K562 (cell line): ENCODE results near the gene ADSS1. TPM values are rescaled to one million over a fixed set of nuclear protein-coding genes. Genes with fewer than 3 reads are reported as not detected.

Experiments used
- BCOR ChIP-seq: fragments of 450-650 bp; IDR thresholded peaks from 2 replicates; pipeline ENCODE4 v1.6.1; 2016
- BHLHE40 ChIP-seq: IDR thresholded peaks from 2 replicates; pipeline ENCODE4 v1.6.1; 2011; ENCODE audit warnings: low read length, improper control_type of control experiment
- GATAD2A ChIP-seq: fragments of 450-650 bp; IDR thresholded peaks from 2 replicates; pipeline ENCODE4 v1.6.1; 2017
- KLF1 ChIP-seq: fragments of 450-650 bp; IDR thresholded peaks from 2 replicates; pipeline ENCODE4 v1.6.1; 2016; ENCODE audit warnings: missing genetic modification characterization, missing compliant biosample characterization
- NELFE ChIP-seq: IDR thresholded peaks from 2 replicates; pipeline ENCODE4 v1.6.1; 2011; ENCODE audit warnings: mild to moderate bottlenecking; ENCODE audit not compliant: insufficient read depth, insufficient read length
- PRMT5 ChIP-seq: sonication (generic); formaldehyde crosslinking; IDR thresholded peaks from 2 replicates; pipeline ENCODE4 v1.5.0; 2020; ENCODE audit warnings: missing genetic modification reagents
- SAFB2 ChIP-seq: fragments of 200-400 bp; formaldehyde crosslinking; IDR thresholded peaks from 2 replicates; pipeline ENCODE4 v1.6.1; 2018; ENCODE audit warnings: borderline replicate concordance, low read length, low read depth, moderate library complexity; ENCODE audit not compliant: severe bottlenecking
- TARDBP ChIP-seq: fragments of 450-650 bp; IDR thresholded peaks from 2 replicates; pipeline ENCODE4 v1.6.1; 2016
- ZBTB34 ChIP-seq: fragments of 250-450 bp; sonication (Bioruptor Pico); IDR thresholded peaks from 2 replicates; pipeline ENCODE4 v1.8.0; 2021; ENCODE audit warnings: mild to moderate bottlenecking, moderate library complexity
- ZEB2 ChIP-seq: fragments of 450-650 bp; IDR thresholded peaks from 2 replicates; pipeline ENCODE4 v1.6.1; 2016
- ZNF316 ChIP-seq: fragments of 450-650 bp; IDR thresholded peaks from 2 replicates; pipeline ENCODE4 v1.6.1; 2016
- ZNF609 ChIP-seq: sonication (generic); formaldehyde crosslinking; IDR thresholded peaks from 2 replicates; pipeline ENCODE4 v1.8.1; 2023; ENCODE audit warnings: missing genetic modification reagents, mild to moderate bottlenecking, borderline replicate concordance
- ZNF780A ChIP-seq: fragments of 250-450 bp; sonication (Bioruptor Pico); IDR thresholded peaks from 2 replicates; pipeline ENCODE4 v1.5.0; 2021; ENCODE audit warnings: mild to moderate bottlenecking
- polyA plus RNA-seq, 8 experiments: library from polyadenylated mRNA; depleted of rRNA in 4 of 8; stranded (reverse) in 5 of 8; unstranded in 3 of 8; fragments of >200 nt; fragmentation: Nextera tagmentation in 2 of 8; fragmentation: Illumina TruSeq in 1 of 8; extraction: Ambion mirVana in 2 of 8; extraction: Trizol in 1 of 8; gene quantifications; 2 replicates each; pipeline versions ENCODE4 v1.2.1 to v1.2.3, GENCODE V29; 2011 to 2014; ENCODE audit warnings: inconsistent platforms in 1 of 8, missing spikeins in 1 of 8
- total RNA-seq, 7 experiments: library from RNA; depleted of rRNA in 6 of 7; stranded (reverse); fragments of >200 nt in 6 of 7; fragmentation: Illumina TruSeq in 2 of 7; extraction: Trizol in 2 of 7; gene quantifications; 2 replicates each; pipeline versions ENCODE4 v1.2.1 to v1.2.3, GENCODE V29; 2011 to 2021; ENCODE audit warnings: low replicate concordance in 1 of 7
- TF ChIP-seq, protein P1 (sequence below): sonication (generic); formaldehyde crosslinking; IDR thresholded peaks from 2 replicates; pipeline ENCODE4 v1.8.1; 2023; ENCODE audit warnings: mild to moderate bottlenecking, missing genetic modification reagents
- TF ChIP-seq, protein P2 (sequence below): fragments of 250-450 bp; sonication (Bioruptor Pico); IDR thresholded peaks from 2 replicates; pipeline ENCODE4 v1.5.0; 2020; ENCODE audit warnings: mild to moderate bottlenecking
- TF ChIP-seq, protein P3 (sequence below): IDR thresholded peaks from 2 replicates; pipeline ENCODE4 v1.6.1; 2016; ENCODE audit warnings: missing genetic modification characterization, missing compliant biosample characterization
- TF ChIP-seq, protein P4 (sequence below): fragments of 450-650 bp; formaldehyde crosslinking; IDR thresholded peaks from 2 replicates; pipeline ENCODE4 v1.4.0; 2020; ENCODE audit warnings: mild to moderate bottlenecking, moderate library complexity

The ADSS1 gene
- total and polyA plus RNA-seq, 9 of the 15 experiments (the other 6 are each of a cell fraction or from before 2014, with no cell fraction given), result 0.53 to 5.9 (median 3.9) TPM

GRCh38 chr14:104752735-104753527 is 28.9 kb downstream of the ADSS1 start, which contains the start of gene SIVA1 (continued):
- TF ChIP-seq, protein P1, sequence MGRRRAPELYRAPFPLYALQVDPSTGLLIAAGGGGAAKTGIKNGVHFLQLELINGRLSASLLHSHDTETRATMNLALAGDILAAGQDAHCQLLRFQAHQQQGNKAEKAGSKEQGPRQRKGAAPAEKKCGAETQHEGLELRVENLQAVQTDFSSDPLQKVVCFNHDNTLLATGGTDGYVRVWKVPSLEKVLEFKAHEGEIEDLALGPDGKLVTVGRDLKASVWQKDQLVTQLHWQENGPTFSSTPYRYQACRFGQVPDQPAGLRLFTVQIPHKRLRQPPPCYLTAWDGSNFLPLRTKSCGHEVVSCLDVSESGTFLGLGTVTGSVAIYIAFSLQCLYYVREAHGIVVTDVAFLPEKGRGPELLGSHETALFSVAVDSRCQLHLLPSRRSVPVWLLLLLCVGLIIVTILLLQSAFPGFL (CRISPR knock-in tag), result no peak
- TF ChIP-seq ZNF780A (CRISPR knock-in tag) (no peak), SAFB2 (no peak), NELFE (no peak), ZNF316 (no peak), KLF1 (tag) (no peak), ZNF609 (no peak), PRMT5 (CRISPR knock-in tag) (no peak), TARDBP (no peak), BCOR (no peak), BHLHE40 (no peak), GATAD2A (no peak), ZBTB34 (CRISPR knock-in tag) (no peak), ZEB2 (no peak)
- TF ChIP-seq, protein P2, sequence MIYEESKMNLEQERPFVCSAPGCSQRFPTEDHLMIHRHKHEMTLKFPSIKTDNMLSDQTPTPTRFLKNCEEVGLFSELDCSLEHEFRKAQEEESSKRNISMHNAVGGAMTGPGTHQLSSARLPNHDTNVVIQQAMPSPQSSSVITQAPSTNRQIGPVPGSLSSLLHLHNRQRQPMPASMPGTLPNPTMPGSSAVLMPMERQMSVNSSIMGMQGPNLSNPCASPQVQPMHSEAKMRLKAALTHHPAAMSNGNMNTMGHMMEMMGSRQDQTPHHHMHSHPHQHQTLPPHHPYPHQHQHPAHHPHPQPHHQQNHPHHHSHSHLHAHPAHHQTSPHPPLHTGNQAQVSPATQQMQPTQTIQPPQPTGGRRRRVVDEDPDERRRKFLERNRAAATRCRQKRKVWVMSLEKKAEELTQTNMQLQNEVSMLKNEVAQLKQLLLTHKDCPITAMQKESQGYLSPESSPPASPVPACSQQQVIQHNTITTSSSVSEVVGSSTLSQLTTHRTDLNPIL (CRISPR knock-in tag), result no peak
- TF ChIP-seq, protein P3, sequence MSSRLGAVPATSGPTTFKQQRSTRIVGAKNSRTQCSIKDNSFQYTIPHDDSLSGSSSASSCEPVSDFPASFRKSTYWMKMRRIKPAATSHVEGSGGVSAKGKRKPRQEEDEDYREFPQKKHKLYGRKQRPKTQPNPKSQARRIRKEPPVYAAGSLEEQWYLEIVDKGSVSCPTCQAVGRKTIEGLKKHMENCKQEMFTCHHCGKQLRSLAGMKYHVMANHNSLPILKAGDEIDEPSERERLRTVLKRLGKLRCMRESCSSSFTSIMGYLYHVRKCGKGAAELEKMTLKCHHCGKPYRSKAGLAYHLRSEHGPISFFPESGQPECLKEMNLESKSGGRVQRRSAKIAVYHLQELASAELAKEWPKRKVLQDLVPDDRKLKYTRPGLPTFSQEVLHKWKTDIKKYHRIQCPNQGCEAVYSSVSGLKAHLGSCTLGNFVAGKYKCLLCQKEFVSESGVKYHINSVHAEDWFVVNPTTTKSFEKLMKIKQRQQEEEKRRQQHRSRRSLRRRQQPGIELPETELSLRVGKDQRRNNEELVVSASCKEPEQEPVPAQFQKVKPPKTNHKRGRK, result no peak
- TF ChIP-seq, protein P4, sequence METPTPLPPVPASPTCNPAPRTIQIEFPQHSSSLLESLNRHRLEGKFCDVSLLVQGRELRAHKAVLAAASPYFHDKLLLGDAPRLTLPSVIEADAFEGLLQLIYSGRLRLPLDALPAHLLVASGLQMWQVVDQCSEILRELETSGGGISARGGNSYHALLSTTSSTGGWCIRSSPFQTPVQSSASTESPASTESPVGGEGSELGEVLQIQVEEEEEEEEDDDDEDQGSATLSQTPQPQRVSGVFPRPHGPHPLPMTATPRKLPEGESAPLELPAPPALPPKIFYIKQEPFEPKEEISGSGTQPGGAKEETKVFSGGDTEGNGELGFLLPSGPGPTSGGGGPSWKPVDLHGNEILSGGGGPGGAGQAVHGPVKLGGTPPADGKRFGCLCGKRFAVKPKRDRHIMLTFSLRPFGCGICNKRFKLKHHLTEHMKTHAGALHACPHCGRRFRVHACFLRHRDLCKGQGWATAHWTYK (CRISPR knock-in tag), result no peak
